Endodermal cell (in vitro differentiated cells): ENCODE results near the gene RCOR1. TPM values are rescaled to one million over a fixed set of nuclear protein-coding genes. Genes with fewer than 3 reads are reported as not detected.

ENCODE experiments used
- DNase-seq: peaks from one replicate; pipeline ENCODE4 v3.0.0-alpha.2; 2017
- H3K27ac ChIP-seq: 2 replicates; pipeline ENCODE4 v1.5.1; 2013; ENCODE audit warnings: mild to moderate bottlenecking, low read depth, low read length, moderate library complexity
- H3K27me3 ChIP-seq: 2 replicates; pipeline ENCODE4 v1.6.1; 2013; ENCODE audit warnings: mild to moderate bottlenecking, low read length, moderate library complexity; ENCODE audit not compliant: insufficient read depth, control insufficient read depth, poor library complexity, severe bottlenecking
- H3K36me3 ChIP-seq: 2 replicates; pipeline ENCODE4 v1.7.0; 2013; ENCODE audit warnings: mild to moderate bottlenecking, low read length, moderate library complexity; ENCODE audit not compliant: control insufficient read depth, insufficient read depth
- H3K4me1 ChIP-seq: one replicate; pipeline ENCODE4 v1.7.0; 2013; ENCODE audit warnings: low read length; ENCODE audit not compliant: control insufficient read depth, insufficient read depth
- H3K4me3 ChIP-seq: 2 replicates; pipeline ENCODE4 v1.5.1; 2013; ENCODE audit warnings: mild to moderate bottlenecking, low read length, moderate library complexity
- H3K9ac ChIP-seq: 2 replicates; pipeline ENCODE4 v1.6.1; 2013; ENCODE audit warnings: mild to moderate bottlenecking, low read length, moderate library complexity; ENCODE audit not compliant: poor library complexity, severe bottlenecking; ENCODE audit errors: extremely low read depth
- H3K9me3 ChIP-seq: 2 replicates; pipeline ENCODE4 v1.6.1; 2013; ENCODE audit warnings: mild to moderate bottlenecking, low read length, moderate library complexity; ENCODE audit not compliant: control insufficient read depth
- H3K27ac Mint-ChIP-seq: 2 replicates; pipeline ENCODE4 v1.8.0; 2020; ENCODE audit warnings: mixed read lengths
- H3K27me3 Mint-ChIP-seq: 2 replicates; pipeline ENCODE4 v1.8.0; 2021; ENCODE audit warnings: mild to moderate bottlenecking, mixed read lengths; ENCODE audit not compliant: insufficient read depth
- H3K36me3 Mint-ChIP-seq: 2 replicates; pipeline ENCODE4 v1.8.0; 2020; ENCODE audit warnings: low read depth, mixed read lengths
- H3K4me1 Mint-ChIP-seq: 2 replicates; pipeline ENCODE4 v1.8.0; 2020; ENCODE audit warnings: mixed read lengths
- H3K4me3 Mint-ChIP-seq: 2 replicates; pipeline ENCODE4 v1.8.0; 2020; ENCODE audit warnings: mild to moderate bottlenecking, moderate library complexity, mixed read lengths
- H3K9me3 Mint-ChIP-seq: 2 replicates; pipeline ENCODE4 v1.8.0; 2020; ENCODE audit warnings: mild to moderate bottlenecking, mixed read lengths
- WGBS, 2 experiments: methylation state at CpG; one replicate each; pipeline versions ENCODE4 v1.1.5 to v1.1.7; 2013; ENCODE audit warnings: missing lambda C conversion rate in 2 of 2, mixed read lengths in 1 of 2; ENCODE audit not compliant: insufficient coverage in 1 of 2, insufficient read length in 1 of 2; 5-methylcytosine and 5-hydroxymethylcytosine counted together
- total RNA-seq, 2 donors: library from RNA; stranded (reverse); fragmentation: NEBNext Ultra II Directional in 1 of 2; extraction: Animal tissue kit (Norgen Biotek cat#: 25700) in 1 of 2; gene quantifications; 2 replicates in 1 of 2; 3 replicates in 1 of 2; pipeline ENCODE4 v1.2.1, GENCODE V29; 2021
- TF ChIP-seq, protein P1 (sequence below): fragments of 200-600 bp; sonication (generic); conservative IDR thresholded peaks from 2 replicates; pipeline ENCODE4 v1.5.0; 2021; ENCODE audit warnings: antibody characterized with exemption, mild to moderate bottlenecking

RCOR1 gene
- total RNA-seq, 2 donors from 2014 or later = 30.3 to 31.5 TPM

DNA sequence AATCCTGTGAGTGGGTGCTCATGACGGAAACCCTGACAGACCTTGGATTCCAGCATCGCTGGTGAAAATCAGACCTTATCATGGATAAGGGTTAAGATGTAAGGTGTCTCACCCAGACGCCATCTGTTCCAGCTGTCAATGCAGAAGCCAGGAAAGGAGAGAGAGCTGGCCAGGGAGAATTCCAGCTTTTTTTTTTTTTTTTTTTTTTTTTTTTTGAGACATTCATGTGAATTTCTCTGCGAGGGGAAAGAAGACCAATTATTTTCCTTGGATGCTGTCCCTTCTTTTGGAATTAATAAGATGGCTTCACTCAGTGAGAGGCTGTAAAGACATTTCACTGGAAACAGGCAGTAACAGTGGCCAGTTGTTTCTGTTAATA is 186.6 kb downstream of the RCOR1 start:
- peak overlapping the region; percentile 71 for H3K4me3 ChIP-seq
- 77 to 82% methylated on average over 3 to 4 of the region's 4 CpGs for WGBS, 2 experiments
- peaks cover 8% of the 10 kb centered on the region for H3K4me1 ChIP-seq
- peak; percentile 32 for DNase-seq
- H3K9ac ChIP-seq = no peak overlapping the region
- H3K36me3 Mint-ChIP-seq = no peaks in the 10 kb centered on the region
- no peaks in the 10 kb centered on the region for H3K9me3 Mint-ChIP-seq
- TF ChIP-seq, protein P1, sequence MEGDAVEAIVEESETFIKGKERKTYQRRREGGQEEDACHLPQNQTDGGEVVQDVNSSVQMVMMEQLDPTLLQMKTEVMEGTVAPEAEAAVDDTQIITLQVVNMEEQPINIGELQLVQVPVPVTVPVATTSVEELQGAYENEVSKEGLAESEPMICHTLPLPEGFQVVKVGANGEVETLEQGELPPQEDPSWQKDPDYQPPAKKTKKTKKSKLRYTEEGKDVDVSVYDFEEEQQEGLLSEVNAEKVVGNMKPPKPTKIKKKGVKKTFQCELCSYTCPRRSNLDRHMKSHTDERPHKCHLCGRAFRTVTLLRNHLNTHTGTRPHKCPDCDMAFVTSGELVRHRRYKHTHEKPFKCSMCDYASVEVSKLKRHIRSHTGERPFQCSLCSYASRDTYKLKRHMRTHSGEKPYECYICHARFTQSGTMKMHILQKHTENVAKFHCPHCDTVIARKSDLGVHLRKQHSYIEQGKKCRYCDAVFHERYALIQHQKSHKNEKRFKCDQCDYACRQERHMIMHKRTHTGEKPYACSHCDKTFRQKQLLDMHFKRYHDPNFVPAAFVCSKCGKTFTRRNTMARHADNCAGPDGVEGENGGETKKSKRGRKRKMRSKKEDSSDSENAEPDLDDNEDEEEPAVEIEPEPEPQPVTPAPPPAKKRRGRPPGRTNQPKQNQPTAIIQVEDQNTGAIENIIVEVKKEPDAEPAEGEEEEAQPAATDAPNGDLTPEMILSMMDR = no peak
- no peaks in the 10 kb centered on the region for H3K36me3 ChIP-seq
- H3K9me3 ChIP-seq = no peaks in the 10 kb centered on the region
- peaks cover 14% of the 10 kb centered on the region for H3K27me3 Mint-ChIP-seq
- H3K27me3 ChIP-seq = peaks cover 6% of the 10 kb centered on the region
- H3K27ac ChIP-seq = no peak overlapping the region
- no peak overlapping the region for H3K27ac Mint-ChIP-seq
- H3K4me3 Mint-ChIP-seq = peak overlapping the region; percentile 59
- peaks cover 20% of the 10 kb centered on the region for H3K4me1 Mint-ChIP-seq

DNA sequence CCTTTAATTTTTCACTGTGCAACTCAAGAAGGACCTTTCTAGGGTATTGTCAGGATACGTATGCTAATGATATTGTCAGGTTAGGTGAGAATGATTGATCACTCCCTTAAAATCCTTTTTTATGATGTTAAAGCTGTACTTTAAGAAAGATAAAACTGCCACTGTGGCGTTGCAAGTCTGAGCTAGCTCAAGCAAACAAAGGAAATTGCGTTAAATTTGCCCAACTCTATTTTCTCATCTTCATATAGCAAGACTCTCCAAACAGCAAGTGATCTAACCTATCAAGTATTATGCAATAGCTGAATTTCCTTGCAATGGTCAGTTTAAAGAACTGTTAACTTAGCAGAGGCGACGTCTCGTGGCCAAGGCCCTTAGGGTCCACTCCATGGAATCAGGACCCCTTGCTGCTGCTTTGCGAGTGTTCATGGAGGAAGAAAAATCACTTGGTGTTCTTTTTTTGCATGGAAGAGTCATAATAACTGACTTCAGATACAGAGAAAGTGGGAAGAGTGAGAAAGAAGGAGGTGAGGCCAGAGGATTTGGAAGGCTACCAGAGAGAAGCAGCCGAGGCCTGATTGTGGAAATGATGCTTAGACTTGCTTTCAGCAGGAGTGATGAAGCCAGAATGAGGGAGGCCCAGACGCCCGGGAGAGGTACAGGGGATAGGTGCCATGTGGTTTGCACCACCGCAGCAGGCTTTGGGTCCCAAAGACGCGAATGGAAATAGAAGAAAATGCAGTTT is 187.3 kb downstream of the RCOR1 start:
- no peak overlapping the region for H3K27ac ChIP-seq
- H3K36me3 Mint-ChIP-seq = no peaks in the 10 kb centered on the region

More for the DNA sequence above, 187.3 kb downstream of the RCOR1 start:
- H3K27me3 Mint-ChIP-seq = peaks cover 14% of the 10 kb centered on the region
- Histone ChIP-seq H3K9ac (no peak overlapping the region), H3K4me1 (peaks cover 8% of the 10 kb centered on the region), H3K4me3 (no peak overlapping the region), H3K27me3 (peaks cover 6% of the 10 kb centered on the region), H3K36me3 (no peaks in the 10 kb centered on the region), H3K9me3 (no peaks in the 10 kb centered on the region)
- no peaks in the 10 kb centered on the region for H3K9me3 Mint-ChIP-seq
- TF ChIP-seq, protein P1 = no peak
- peak; percentile 45 for DNase-seq
- no peak overlapping the region for H3K27ac Mint-ChIP-seq
- H3K4me1 Mint-ChIP-seq = peaks cover 17% of the 10 kb centered on the region
- H3K4me3 Mint-ChIP-seq = peak overlapping the region; percentile 59
- WGBS, 2 experiments = 81 to 90% methylated on average over 10 to 13 of the region's 13 CpGs

Other genes starting within 250 kb of the RCOR1 start
- 10 to 100 TPM; 33.3 to 38.3 TPM for gene CINP, start 229.8 kb upstream of the RCOR1 start, total RNA-seq
- 10 to 100 TPM; 27.7 to 28.0 TPM for gene TECPR2, start 229.7 kb upstream of the RCOR1 start, total RNA-seq
- 10 to 100 TPM; 32.7 to 38.9 TPM for gene ANKRD9, start 82.9 kb upstream of the RCOR1 start, total RNA-seq
- 10 to 100 TPM; 16.7 to 23.8 TPM for gene TRAF3, start 184.8 kb downstream of the RCOR1 start, total RNA-seq